H1 (cell line): ENCODE measurements around the gene ROBO2. TPM values are rescaled to one million over a fixed set of nuclear protein-coding genes. Genes with fewer than 3 reads are reported as not detected.

Experiments
- RXRA ChIP-seq: IDR thresholded peaks from 2 replicates; pipeline ENCODE4 v1.6.1; 2011; ENCODE audit warnings: low read depth, mild to moderate bottlenecking, low read length, moderate library complexity; ENCODE audit not compliant: insufficient read depth
- SIN3A ChIP-seq, 2 experiments: IDR thresholded peaks in 1 of 2; conservative IDR thresholded peaks in 1 of 2; 2 replicates each; pipeline ENCODE4 v1.6.1; 2011 to 2012; ENCODE audit warnings: low read length in 2 of 2, improper control_type of control experiment in 1 of 2, low read depth in 1 of 2, mild to moderate bottlenecking in 1 of 2
- polyA plus RNA-seq, 7 experiments: library from polyadenylated mRNA; depleted of rRNA in 3 of 7; stranded (reverse) in 5 of 7; unstranded in 2 of 7; fragments of >200 nt in 5 of 7; fragments of 200-250 nt in 2 of 7; gene quantifications; 1 replicate in 5 of 7; 2 replicates in 1 of 7; 4 replicates in 1 of 7; pipeline versions ENCODE4 v1.2.1 to v1.2.3, GENCODE V29; 2011 to 2013; ENCODE audit warnings: missing spikeins in 2 of 7, mixed read lengths in 2 of 7
- total RNA-seq: library from RNA; stranded (reverse); fragmentation: NEBNext Ultra II Directional; extraction: Animal tissue kit (Norgen Biotek cat#: 25700); gene quantifications from 2 replicates; pipeline ENCODE4 v1.2.1, GENCODE V29; 2021

ROBO2 gene
- total and polyA plus RNA-seq, 2 of the 8 experiments (the other 6 are each of a cell fraction or from before 2014, with no cell fraction given), result 1.5 to 2.9 TPM

DNA sequence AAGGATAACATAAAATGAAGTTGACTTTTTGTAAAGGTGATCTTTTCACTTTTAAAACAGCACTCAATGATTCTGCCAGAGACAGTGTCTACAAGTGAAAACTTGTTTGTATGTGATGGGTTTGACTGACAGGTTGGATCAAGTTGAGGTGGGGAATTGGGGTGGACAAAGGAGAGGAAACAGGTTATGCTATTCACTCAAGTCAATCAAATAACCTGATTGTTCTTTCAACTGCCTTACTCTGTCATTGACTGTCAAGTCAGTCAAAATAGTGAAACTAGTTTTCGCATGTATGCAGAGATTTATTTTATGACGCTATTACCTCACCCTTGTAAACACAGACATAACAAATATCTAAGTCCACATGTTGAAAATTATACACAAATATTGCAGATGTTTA is 187.7 kb downstream of the ROBO2 start (continued):
- no peak for TF ChIP-seq SIN3A (conservative IDR thresholded peaks at IDR 0.05 in 1 of 2, IDR thresholded peaks at IDR 0.05 in 1 of 2; ENCODE audit: low read depth in 1 of 2, low read length in 2 of 2)
- TF ChIP-seq RXRA, result no peak
